Glutamatergic neuron (in vitro differentiated cells): ENCODE results near the gene SELENOO. TPM values are rescaled to one million over a fixed set of nuclear protein-coding genes. Genes with fewer than 3 reads are reported as not detected.
A peak's percentile ranks its signal among the peaks of the same experiment; 100 is the strongest.

Experiments
- DNase-seq: peaks from one replicate; pipeline ENCODE4 v3.0.0; 2022
- H3K27ac Mint-ChIP-seq: one replicate; pipeline ENCODE4 v1.8.0; 2020; ENCODE audit warnings: mild to moderate bottlenecking, mixed read lengths, inconsistent platforms; ENCODE audit not compliant: unreplicated experiment
- H3K27me3 Mint-ChIP-seq: one replicate; pipeline ENCODE4 v1.8.0; 2020; ENCODE audit warnings: mild to moderate bottlenecking, moderate library complexity, mixed read lengths, inconsistent platforms; ENCODE audit not compliant: unreplicated experiment
- H3K36me3 Mint-ChIP-seq: one replicate; pipeline ENCODE4 v1.8.0; 2020; ENCODE audit warnings: mild to moderate bottlenecking, mixed read lengths, inconsistent platforms; ENCODE audit not compliant: unreplicated experiment
- H3K4me1 Mint-ChIP-seq: one replicate; pipeline ENCODE4 v1.8.0; 2020; ENCODE audit warnings: mild to moderate bottlenecking, low read depth, mixed read lengths, inconsistent platforms; ENCODE audit not compliant: unreplicated experiment
- H3K4me3 Mint-ChIP-seq: one replicate; pipeline ENCODE4 v1.8.0; 2020; ENCODE audit warnings: mild to moderate bottlenecking, mixed read lengths, inconsistent platforms; ENCODE audit not compliant: unreplicated experiment
- H3K9me3 Mint-ChIP-seq: one replicate; pipeline ENCODE4 v1.8.0; 2020; ENCODE audit warnings: mild to moderate bottlenecking, moderate library complexity, mixed read lengths, inconsistent platforms; ENCODE audit not compliant: unreplicated experiment
- total RNA-seq: library from RNA; stranded (reverse); fragmentation: NEBNext Ultra II Directional; extraction: Animal tissue kit (Norgen Biotek cat#: 25700); gene quantifications from one replicate; pipeline ENCODE4 v1.2.1, GENCODE V29; 2021; ENCODE audit not compliant: unreplicated experiment
- TF ChIP-seq, protein P1 (sequence below): fragments of 200-600 bp; sonication (generic); IDR thresholded peaks from one replicate; pipeline ENCODE4 v1.5.0; 2021; ENCODE audit not compliant: partially characterized antibody, unreplicated experiment

The SELENOO gene
- total RNA-seq, 1 donor from 2014 or later = 23.9 TPM

DNA sequence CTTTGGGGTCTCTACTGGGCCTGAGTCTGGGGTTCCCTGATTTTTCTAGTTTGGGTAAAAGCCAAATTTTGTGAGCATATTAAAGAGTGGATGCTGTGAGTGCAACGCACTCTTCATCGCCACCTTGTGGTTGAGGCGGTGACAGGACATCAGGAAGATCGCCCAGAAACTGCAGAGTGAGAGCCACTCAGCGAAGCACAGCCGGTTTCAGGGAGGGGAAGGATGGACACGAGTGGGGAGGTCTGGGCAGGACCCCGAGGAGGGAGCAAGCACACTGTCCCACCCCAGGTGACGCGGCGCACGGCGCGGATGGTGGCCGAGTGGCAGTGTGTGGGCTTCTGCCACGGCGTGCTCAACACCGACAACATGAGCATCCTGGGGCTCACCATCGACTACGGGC lies 9.1 kb downstream of the SELENOO start:
- TF ChIP-seq, protein P1, sequence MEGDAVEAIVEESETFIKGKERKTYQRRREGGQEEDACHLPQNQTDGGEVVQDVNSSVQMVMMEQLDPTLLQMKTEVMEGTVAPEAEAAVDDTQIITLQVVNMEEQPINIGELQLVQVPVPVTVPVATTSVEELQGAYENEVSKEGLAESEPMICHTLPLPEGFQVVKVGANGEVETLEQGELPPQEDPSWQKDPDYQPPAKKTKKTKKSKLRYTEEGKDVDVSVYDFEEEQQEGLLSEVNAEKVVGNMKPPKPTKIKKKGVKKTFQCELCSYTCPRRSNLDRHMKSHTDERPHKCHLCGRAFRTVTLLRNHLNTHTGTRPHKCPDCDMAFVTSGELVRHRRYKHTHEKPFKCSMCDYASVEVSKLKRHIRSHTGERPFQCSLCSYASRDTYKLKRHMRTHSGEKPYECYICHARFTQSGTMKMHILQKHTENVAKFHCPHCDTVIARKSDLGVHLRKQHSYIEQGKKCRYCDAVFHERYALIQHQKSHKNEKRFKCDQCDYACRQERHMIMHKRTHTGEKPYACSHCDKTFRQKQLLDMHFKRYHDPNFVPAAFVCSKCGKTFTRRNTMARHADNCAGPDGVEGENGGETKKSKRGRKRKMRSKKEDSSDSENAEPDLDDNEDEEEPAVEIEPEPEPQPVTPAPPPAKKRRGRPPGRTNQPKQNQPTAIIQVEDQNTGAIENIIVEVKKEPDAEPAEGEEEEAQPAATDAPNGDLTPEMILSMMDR = peak; percentile 85
- H3K36me3 Mint-ChIP-seq = peaks cover 21% of the 10 kb centered on the region
- no peak overlapping the region for H3K27ac Mint-ChIP-seq

DNA sequence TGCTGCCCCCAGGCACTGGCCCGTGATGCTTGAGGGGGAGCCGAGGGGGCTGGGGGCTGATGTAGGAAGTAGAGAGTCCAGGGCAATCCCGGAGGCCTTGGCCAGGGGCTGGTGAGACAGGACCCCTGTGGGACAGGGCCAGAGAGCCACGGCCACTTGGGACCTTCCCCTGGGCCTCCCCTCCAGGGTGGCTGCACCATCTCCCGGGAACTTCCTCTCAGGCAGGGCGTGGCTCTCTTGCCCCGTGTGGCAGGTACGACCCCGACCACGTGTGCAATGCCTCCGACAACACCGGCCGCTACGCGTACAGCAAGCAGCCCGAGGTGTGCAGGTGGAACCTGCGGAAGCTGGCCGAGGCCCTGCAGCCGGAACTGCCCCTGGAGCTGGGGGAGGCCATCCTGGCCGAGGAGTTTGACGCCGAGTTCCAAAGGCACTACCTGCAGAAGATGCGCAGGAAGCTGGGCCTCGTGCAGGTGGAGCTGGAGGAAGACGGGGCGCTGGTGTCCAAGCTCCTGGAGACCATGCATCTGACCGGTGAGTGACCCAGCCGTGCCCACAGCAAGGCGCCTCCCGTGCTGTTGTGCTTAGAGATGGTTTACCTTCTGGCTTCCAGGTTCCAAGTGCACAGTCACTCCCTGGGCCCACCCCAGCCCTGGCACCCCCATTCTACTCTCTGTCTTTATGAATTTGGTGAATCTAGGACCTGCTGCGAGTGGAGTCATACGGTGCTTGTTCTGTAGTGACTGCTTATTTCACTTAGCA lies 9.7 kb downstream of the SELENOO start:
- no peak overlapping the region for H3K27ac Mint-ChIP-seq

More for the DNA sequence above, 9.1 kb downstream of the SELENOO start:
- peak; percentile 77 for DNase-seq
- Mint-ChIP-seq H3K4me1 (peaks cover 7% of the 10 kb centered on the region), H3K4me3 (peak overlapping the region; percentile 25), H3K9me3 (peaks cover 10% of the 10 kb centered on the region), H3K27me3 (peaks cover 11% of the 10 kb centered on the region)

DNA sequence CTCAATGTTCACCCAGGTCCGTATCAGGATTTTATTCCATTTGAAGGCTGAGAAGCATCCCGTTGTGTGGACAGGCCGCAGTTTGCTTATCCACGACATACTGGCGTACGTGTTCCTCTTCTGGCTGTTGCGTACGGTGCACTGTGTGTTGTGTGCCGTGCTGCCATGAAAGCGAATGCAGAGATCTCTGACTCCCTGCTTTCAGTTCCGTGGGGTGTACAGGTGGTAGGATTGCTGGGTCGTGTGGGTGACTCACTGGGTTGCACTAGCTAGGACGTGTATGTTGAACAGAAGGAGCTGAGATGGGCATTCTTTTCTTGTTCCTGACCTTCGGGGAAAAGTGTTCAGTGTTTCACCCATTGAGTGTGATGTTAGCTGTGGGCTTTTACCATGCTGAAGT lies 10.3 kb downstream of the SELENOO start:
- TF ChIP-seq, protein P1 = no peak
- Mint-ChIP-seq H3K27ac (peak overlapping the region; percentile 46), H3K9me3 (peaks cover 10% of the 10 kb centered on the region), H3K36me3 (peaks cover 22% of the 10 kb centered on the region), H3K4me3 (no peak overlapping the region), H3K4me1 (peaks cover 7% of the 10 kb centered on the region), H3K27me3 (peaks cover 18% of the 10 kb centered on the region)
- no peak for DNase-seq

More for the DNA sequence above, 9.7 kb downstream of the SELENOO start:
- DNase-seq = no peak
- Mint-ChIP-seq H3K4me1 (peaks cover 7% of the 10 kb centered on the region), H3K9me3 (peaks cover 8% of the 10 kb centered on the region), H3K36me3 (peaks cover 22% of the 10 kb centered on the region), H3K4me3 (no peak overlapping the region), H3K27me3 (peaks cover 15% of the 10 kb centered on the region)
- TF ChIP-seq, protein P1 = no peak

GRCh38 chr22:50213263-50213662 lies 12.5 kb downstream of the SELENOO start:
- Mint-ChIP-seq H3K9me3 (peaks cover 10% of the 10 kb centered on the region), H3K4me1 (peaks cover 3% of the 10 kb centered on the region), H3K4me3 (peak overlapping the region; percentile 30), H3K36me3 (peaks cover 22% of the 10 kb centered on the region), H3K27me3 (peaks cover 20% of the 10 kb centered on the region), H3K27ac (no peak overlapping the region)
- TF ChIP-seq, protein P1 = no peak
- no peak for DNase-seq

- Mint-ChIP-seq H3K4me3 (no peak overlapping the region), H3K27ac (no peak overlapping the region), H3K9me3 (peaks cover 10% of the 10 kb centered on the region), H3K4me1 (no peaks in the 10 kb centered on the region), H3K27me3 (peaks cover 20% of the 10 kb centered on the region), H3K36me3 (peaks cover 18% of the 10 kb centered on the region)
- TF ChIP-seq, protein P1 = no peak
- no peak for DNase-seq
These were observed 14.7 kb downstream of the SELENOO start for GRCh38 chr22:50215297-50216054.
